Parathyroid adenoma (tissue), 2 donors: Measurements from ENCODE around the gene KLF7.

Source experiments
- H2AFZ ChIP-seq: fragments of 300-600 bp; sonication (generic); one replicate; pipeline ENCODE4 v1.7.0; 2017; ENCODE audit warnings: antibody characterized with exemption, mild to moderate bottlenecking
- H3K27ac ChIP-seq: fragments of 300-600 bp; sonication (generic); one replicate; pipeline ENCODE4 v1.7.0; 2017
- H3K27me3 ChIP-seq: fragments of 300-600 bp; sonication (generic); one replicate; pipeline ENCODE4 v1.7.0; 2017; ENCODE audit warnings: low read length; ENCODE audit not compliant: control insufficient read depth, insufficient read depth
- H3K36me3 ChIP-seq: fragments of 300-600 bp; sonication (generic); one replicate; pipeline ENCODE4 v1.7.0; 2017; ENCODE audit warnings: low read length; ENCODE audit not compliant: control insufficient read depth, insufficient read depth
- H3K4me1 ChIP-seq: fragments of 300-600 bp; sonication (generic); one replicate; pipeline ENCODE4 v1.7.0; 2017; ENCODE audit warnings: control low read depth
- H3K4me2 ChIP-seq: fragments of 300-600 bp; sonication (generic); one replicate; pipeline ENCODE4 v1.7.0; 2017; ENCODE audit warnings: low read length
- H3K4me3 ChIP-seq: fragments of 300-600 bp; sonication (generic); one replicate; pipeline ENCODE4 v1.7.0; 2017; ENCODE audit warnings: low read depth, low read length
- H3K79me2 ChIP-seq: fragments of 300-600 bp; sonication (generic); one replicate; pipeline ENCODE4 v1.7.0; 2017; ENCODE audit warnings: control low read depth
- H3K9ac ChIP-seq: fragments of 300-600 bp; sonication (generic); one replicate; pipeline ENCODE4 v1.7.0; 2017; ENCODE audit warnings: mild to moderate bottlenecking
- H3K9me3 ChIP-seq: fragments of 300-600 bp; sonication (generic); one replicate; pipeline ENCODE4 v1.7.0; 2017; ENCODE audit warnings: low read length; ENCODE audit not compliant: control insufficient read depth
- TF ChIP-seq, protein P1 (sequence below): fragments of 300-600 bp; sonication (generic); IDR thresholded peaks from one replicate; pipeline ENCODE4 v1.7.0; 2017; ENCODE audit warnings: antibody characterized with exemption, mild to moderate bottlenecking
- donor health status: primary hyperparathyroidism.

Gene KLF7

DNA sequence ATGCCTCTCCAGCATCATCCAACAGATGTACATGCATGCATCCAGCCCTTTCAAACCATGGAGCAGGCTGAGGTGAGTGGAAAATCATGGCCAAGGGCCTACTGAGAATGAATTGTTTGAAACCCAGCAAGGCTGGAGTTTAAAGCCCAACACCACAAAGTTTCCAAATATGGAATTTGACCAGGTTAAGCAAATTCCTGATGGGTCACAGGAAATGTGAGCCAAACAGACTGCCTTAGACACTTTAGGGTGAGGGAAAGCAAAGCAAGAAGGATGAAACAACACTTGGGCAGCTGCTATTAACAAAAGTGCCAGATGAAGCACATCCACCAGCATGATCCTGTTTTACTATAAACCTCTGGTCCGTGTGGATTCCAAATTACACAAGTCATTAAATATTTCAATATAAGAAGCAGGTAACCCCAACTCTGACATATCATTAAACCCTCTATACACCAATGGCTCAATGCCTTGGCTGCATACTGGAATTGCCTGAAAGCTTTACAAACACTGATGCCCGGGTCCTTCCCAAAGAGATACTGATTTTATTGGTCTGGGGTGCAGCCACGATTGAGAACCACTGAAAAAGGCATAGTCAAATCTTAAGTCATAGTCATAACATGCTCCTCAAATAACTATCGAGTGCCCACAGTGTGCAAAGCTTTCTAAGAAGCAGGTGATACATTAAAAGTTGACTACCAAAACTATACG lies 9.1 kb downstream of the KLF7 start:
- Histone ChIP-seq H3K27ac (no peak overlapping the region), H3K4me1 (no peaks in the 10 kb centered on the region)

DNA sequence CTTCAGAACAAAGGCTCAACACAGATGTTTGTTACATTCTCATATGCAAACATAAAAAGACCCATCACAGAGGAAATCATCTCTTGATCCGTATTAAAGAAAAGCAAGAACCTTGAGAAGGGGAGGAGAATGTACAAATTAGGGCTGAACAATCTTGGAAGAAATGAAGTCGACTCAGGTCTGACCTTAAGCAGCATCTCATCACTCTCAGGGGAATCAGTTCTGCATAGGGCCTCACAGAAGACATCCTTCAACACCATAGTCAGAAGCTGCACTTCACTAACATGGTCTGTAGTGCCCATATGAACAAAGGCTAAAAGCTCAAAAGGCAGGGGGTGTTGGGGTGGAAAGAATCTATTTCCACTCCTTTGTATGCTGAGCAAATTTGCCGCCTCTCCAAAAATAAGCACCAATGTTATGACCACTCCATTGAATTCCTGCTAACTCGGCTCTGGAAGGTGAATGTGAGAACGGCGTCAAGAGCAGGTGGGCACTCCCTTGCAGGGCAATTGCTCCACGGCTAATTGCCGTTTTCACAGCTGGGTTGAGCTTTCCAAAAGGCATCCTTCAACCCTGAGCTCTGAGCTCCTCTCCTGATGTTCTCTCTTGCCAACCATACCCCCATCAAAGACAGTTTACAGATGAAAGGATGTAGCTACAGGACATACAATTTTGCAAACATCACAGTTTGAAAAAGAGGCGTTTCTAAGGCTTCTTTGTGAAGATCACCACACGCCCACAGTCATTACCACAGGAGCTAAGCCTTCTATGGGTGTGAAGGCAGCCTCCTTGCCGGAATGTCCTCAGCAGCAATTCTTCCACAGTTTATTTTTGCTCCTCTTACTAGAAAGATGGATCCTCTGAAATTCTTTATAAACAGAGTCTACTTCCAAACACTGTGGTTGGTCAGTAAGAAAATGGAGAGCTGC lies 10.0 kb downstream of the KLF7 start:
- Histone ChIP-seq H3K27ac (no peak overlapping the region), H3K36me3 (no peaks in the 10 kb centered on the region), H3K9me3 (no peaks in the 10 kb centered on the region), H2AFZ (no peak overlapping the region), H3K79me2 (peaks cover 21% of the 10 kb centered on the region), H3K27me3 (no peaks in the 10 kb centered on the region), H3K4me2 (no peak overlapping the region), H3K9ac (no peak overlapping the region), H3K4me3 (no peak overlapping the region), H3K4me1 (no peaks in the 10 kb centered on the region)
- TF ChIP-seq, protein P1, sequence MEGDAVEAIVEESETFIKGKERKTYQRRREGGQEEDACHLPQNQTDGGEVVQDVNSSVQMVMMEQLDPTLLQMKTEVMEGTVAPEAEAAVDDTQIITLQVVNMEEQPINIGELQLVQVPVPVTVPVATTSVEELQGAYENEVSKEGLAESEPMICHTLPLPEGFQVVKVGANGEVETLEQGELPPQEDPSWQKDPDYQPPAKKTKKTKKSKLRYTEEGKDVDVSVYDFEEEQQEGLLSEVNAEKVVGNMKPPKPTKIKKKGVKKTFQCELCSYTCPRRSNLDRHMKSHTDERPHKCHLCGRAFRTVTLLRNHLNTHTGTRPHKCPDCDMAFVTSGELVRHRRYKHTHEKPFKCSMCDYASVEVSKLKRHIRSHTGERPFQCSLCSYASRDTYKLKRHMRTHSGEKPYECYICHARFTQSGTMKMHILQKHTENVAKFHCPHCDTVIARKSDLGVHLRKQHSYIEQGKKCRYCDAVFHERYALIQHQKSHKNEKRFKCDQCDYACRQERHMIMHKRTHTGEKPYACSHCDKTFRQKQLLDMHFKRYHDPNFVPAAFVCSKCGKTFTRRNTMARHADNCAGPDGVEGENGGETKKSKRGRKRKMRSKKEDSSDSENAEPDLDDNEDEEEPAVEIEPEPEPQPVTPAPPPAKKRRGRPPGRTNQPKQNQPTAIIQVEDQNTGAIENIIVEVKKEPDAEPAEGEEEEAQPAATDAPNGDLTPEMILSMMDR, result no peak

More for the DNA sequence above, 9.1 kb downstream of the KLF7 start:
- H3K27me3 ChIP-seq, result no peaks in the 10 kb centered on the region
- no peak overlapping the region for H3K9ac ChIP-seq
- H3K9me3 ChIP-seq, result no peaks in the 10 kb centered on the region
- no peak overlapping the region for H2AFZ ChIP-seq
- H3K79me2 ChIP-seq, result peaks cover 23% of the 10 kb centered on the region
- H3K4me2 ChIP-seq, result no peak overlapping the region
- H3K36me3 ChIP-seq, result no peaks in the 10 kb centered on the region
- TF ChIP-seq, protein P1, result no peak
- H3K4me3 ChIP-seq, result no peak overlapping the region

DNA sequence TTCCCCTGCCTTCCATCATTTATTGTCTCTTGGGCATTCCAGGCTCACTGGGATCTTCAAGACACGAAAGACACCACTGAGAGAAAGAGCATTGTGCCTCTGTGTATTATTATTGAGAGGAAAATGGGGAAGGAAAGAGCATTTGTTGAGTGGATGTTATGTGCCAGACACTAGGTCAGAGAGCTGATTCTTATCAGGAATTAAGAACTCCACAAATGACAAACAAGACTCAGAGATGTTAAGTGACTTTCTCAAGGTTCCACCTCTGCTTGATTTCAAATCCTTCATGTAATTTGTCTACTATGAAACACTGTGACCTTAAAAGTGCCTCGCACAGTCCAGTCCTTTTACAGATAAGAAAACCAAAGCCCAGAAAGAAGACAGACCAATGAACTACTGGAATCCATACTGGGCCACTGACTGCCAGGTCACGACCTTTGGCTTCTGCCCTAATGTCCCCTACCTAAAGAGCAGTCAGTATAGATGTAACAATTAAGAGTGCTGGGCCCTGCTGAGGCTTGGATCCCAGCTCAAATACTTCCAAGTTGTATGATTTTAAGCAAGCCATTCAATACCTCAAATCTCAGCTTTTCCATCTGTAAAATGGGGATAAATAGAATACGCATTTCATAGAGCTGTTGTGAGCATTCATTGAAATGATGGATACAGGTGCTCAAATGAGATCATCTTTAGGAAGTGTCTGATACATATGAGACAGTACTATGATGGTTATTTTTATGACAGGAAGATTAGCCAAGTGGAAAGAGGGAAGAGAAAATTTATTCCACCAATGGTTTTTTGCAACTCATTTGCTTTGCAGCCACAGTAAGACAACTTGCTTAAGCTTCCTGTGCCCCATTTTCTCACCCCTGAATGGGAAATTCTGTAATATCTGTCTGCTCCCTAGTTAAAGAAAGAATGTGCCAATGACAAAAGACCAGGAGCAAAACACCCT lies 10.9 kb downstream of the KLF7 start:
- Histone ChIP-seq H3K36me3 (no peaks in the 10 kb centered on the region), H3K27me3 (no peaks in the 10 kb centered on the region), H3K9ac (no peak overlapping the region), H3K9me3 (no peaks in the 10 kb centered on the region), H3K79me2 (peaks cover 17% of the 10 kb centered on the region), H3K27ac (no peak overlapping the region), H3K4me3 (no peak overlapping the region), H2AFZ (no peak overlapping the region), H3K4me2 (no peak overlapping the region), H3K4me1 (no peaks in the 10 kb centered on the region)
- TF ChIP-seq, protein P1, result no peak

DNA sequence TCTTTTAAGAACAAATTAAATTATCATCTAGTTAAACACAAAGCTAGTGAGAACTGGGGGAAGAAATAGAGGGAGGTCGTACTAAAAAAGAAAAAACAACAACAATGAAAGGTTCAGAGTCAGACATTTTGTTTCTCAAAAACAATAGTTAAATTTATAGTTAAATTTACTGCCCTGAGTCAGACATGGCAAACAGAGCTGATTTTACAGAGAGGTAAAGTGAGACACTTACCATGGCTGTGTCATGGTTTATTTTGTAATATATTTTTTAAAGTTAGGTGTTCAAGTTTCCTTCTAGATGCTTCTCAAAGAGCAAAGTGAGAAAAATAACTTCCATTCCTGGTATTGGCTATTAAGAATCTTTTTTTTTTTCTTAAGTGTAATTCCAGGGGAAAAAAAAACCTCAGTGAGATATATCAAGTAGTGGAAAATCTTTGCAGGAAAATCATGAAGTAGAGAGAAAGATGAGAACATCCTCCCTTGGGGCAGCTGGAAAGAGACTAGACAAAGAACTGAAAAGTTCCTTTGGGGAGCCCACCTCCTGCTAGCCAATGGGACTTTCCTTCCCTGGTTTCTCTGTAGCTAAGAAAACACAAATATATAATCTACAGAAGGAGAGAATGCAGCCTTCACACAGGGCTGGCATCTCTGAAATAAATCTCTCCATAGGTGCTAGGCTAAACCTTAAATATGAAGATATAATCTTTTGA lies 12.3 kb downstream of the KLF7 start:
- Histone ChIP-seq H3K9ac (no peak overlapping the region), H3K4me1 (no peaks in the 10 kb centered on the region), H3K4me3 (no peak overlapping the region), H3K27me3 (no peaks in the 10 kb centered on the region), H3K4me2 (no peak overlapping the region), H3K9me3 (no peaks in the 10 kb centered on the region), H3K36me3 (no peaks in the 10 kb centered on the region), H3K27ac (no peak overlapping the region), H3K79me2 (peaks cover 14% of the 10 kb centered on the region), H2AFZ (no peak overlapping the region)
- TF ChIP-seq, protein P1, result no peak
